DMS 273 (cell line): ENCODE measurements around the gene APLP2.
"Not testable (repeated sequence)": the region's sequence is repeated elsewhere in the genome, so short reads cannot be mapped to it uniquely, and the experiment has no call there.

Experiments used
- DNase-seq: peaks from one replicate; lab custom pipeline; 2025; ENCODE audit not compliant: unreplicated experiment; lab: John Stamatoyannopoulos, UW

The APLP2 gene

DNA sequence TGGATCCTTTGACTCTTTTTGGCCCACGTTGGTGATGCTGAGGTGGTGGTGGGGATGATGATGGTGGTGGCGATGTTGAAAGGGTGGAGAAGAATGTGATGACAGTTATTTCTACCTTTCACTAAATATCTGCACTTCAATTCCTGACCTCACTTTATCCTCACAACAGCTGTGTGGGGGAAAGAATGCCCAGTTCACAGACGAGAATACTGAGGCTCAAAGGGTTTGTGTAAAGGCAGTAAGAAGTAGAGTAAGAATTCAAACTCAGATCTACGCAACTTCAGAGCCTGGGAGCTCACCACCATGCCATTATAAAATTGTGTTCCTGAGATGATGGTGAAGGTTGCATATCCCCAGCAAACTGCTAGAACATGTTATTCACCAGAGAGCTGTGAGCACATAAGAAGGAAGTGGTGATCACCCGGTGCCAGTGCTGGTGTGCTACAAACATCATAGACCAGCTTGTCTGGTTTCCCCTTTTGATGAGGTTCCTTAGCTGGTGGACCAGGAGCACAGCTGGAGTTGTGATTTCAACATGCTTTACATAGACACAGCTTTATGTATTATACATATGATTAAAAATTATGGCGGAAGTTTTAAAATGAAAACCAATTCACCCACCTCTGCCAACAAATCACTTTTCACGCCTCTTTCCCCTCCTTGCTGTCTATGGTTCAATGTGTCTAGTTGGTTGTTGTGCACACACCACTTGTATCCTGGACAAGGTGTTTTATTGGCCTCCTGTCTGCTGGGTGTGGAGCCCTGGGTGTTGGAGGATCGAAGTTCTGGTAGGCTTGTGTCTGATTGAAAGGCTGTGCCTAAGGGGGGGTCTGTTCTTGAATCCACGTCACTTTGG lies 96.1 kb downstream of the APLP2 start:
- DNase-seq, result no peak

DNA sequence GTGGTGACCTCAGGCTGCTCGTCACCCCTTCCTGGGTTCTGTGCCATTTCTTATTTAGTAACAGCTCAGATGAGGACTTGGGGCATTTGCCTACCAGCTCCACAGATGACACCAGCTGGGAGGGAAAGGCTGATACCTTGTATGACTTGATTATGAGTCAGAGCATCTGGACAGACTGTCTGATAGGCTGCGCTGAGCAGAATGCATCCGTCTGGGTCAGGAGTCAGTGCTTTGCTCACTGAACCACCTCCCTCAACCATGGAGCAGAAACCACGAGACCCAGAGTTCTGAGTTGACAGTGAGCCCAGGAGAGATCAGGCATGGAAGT lies 96.7 kb downstream of the APLP2 start:
- peak; percentile 85 for DNase-seq

DNA sequence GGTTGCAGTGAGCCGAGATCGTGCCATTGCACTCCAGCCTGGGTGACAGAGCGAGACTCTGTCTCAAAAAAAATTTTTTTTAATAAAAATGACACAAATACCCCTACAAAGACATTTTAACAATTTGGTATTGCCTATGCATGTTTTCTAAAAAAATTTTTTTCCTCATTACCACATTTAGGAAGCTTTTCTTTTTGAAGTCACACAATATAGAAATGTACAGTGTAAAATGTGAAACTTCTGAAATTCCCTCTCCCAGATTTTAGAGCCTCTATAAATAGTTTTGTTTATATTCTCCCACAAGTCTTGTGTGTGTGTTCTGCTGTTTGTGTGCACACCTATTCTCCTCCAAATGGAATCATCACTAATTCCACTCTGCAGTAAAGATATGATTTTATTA lies 97.5 kb downstream of the APLP2 start:
- DNase-seq, result no peak

DNA sequence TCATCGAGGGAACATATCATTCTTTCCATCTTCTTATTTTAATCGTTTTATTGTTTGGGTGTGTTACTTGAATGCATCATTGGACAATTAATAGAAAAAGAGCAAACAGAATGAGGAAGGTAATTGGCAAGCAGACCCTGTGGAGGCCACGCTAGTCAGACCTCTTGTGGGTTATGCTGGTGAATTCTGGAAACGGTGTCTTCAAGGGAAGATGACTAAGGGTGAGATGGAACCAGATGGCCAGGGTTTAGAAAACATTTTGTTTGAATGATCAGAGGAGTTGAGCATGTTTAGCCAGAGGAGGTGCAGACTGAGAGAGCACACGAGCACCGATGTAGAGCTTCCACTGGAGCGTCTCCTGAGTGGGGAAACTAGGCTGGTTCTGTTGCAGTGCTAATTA lies 98.4 kb downstream of the APLP2 start:
- DNase-seq, result no peak

DNA sequence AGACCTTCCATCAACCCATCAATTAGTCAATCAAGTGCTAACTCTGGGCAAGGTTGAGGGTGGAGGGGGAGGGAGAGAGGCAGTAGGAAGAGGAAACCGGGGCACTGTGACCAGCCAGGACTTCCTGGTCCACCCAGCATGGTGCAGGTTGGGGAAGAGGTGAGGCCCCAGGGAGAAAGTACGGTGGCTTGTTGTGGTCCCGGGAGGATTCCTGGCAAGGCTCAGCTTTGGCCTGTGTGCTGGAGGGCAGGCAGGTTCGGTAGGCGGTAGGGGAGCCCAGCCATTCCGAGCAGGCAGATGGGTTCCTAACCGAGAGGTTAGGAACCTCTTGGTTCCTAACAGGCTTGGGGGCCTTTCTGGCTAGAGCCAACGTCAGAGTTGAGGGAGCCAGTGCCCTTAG lies 100.7 kb downstream of the APLP2 start:
- no peak for DNase-seq

DNA sequence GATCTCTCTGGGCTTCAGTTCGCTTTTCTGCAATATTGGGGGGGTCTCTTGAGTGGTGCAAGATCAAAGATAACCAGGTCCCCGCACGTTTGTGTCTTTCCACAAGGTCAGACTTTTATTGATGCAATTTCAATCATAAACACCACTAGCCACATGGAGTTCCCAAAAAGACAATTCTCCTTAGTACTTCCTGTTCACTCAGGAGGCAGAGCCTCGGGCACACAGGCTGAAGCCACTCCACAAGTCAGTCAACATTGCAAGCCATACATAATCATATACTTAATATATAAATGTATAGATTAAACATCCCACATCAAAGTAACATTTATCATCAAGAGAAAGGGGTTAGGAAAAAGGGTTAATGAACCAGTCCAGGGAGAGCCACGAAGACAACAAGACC lies 101.8 kb downstream of the APLP2 start:
- no peak for DNase-seq

DNA sequence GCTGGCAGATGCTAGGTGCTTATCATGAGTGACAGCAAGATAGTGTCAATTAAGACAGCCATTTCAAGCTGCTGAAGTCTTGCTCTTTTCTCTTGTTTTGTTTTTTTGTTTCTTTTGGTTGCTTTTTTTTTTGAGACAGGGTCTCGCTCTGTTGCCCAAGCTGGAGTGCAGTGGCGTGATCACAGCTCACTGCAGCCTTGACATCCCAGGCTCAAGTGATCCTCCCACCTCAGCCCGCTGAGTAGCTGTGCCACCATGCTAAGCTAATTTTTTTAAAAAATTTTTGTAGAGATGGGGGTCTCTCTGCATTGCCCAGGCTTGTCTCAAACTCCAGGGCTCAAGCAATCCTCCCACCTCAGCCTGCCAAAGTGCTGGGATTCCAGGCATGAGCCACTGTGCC lies 102.3 kb downstream of the APLP2 start:
- not testable (repeated sequence) for DNase-seq

DNA sequence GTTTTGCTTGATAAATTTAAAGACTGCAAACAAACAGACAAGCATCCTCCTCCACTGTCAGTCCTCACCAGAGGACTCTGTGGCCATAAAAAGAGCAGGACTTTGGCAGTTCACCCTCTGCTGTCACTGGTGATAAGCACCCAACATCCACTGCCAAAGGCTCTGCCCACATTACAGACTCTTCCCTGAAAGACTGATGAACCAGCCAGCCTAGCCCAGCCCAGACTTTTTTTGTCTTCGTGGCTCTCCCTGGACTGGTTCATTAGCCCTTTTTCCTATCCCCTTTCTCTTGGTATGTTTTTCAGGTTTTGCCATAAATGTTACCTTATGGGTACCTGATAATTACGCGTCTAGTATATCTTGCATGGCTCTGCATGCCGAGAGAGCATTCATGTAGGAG lies 104.9 kb downstream of the APLP2 start:
- no peak for DNase-seq

DNA sequence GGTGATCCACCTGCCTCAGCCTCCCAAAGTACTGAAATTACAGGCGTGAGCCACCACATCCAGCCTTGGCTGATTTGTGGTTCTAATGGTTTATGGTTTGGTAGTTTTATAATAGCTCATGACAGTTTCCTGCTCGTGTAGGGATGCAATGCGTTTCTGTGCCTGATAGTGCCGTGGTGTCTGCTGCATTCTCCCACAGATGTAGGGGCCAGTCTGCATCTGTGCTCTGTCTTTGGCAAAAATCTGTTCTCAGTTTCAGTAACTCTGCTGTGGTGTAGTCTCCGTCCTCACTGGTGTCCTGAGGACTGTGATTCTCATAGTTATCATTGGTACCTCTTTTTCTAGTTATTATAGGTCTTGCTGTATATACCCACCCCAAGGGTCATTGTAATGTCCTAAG lies 106.2 kb downstream of the APLP2 start:
- no peak for DNase-seq

DNA sequence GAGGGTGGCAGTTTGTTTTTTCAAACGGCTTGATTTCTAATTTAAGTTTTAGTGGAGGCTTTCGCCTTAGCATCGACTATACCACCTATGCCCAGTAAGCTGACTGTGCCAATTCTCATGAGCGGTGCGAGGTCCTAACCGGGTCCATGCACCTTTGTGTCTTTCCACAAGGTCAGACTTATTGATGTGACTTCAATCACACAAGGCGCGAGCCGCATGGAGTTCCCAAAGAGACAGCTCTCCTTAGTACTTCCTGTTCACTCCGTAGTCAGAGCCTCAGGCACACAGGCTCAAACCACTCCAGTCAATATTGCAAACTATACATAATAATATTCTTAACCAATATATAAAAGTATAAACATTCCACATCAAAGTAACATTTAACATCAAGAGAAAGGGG lies 108.1 kb downstream of the APLP2 start:
- DNase-seq, result no peak

DNA sequence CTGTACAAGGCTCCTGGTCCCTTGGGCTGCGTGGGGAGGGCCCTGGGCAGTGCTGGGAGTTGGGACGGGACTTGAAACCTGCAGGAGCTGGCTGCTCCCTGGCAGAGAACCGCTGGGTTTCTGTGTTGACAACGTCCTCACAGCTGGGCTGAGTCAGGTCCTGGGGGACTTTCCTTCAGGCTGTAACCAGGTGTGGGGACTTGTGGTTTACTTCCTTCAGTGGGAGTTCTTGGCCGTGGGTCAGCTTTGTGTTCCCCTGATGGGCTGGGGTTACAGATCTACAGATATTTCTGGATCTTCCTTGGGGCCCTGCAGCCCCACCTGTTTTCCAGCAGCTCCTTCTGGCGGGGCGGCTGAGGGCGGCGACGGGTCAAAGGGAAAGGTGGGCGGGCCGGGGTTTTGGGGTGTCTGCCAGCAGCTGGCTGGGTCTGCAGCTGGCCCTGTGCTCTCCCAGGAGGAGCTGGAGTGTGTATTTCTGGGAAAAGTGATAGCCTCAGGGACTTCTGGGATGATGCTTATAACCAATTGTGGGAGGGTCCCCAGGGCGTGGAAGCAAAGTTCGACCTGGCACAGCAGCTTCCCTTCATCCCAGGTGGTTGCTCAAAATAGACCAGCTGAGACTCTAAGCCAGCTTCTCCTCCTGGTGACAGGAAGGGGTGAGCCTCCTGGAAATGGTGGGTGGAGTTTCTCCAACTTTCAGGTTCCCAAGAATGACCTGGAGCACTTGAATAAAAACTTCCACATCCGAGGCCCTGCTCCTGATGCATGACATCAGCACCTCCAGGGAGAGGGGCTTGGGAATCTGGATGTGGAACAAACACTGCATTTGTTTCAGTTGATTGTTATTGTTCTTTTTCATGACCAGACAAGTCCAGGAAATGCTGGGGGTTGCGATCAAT lies 109.0 kb downstream of the APLP2 start:
- peak; percentile 38 for DNase-seq

DNA sequence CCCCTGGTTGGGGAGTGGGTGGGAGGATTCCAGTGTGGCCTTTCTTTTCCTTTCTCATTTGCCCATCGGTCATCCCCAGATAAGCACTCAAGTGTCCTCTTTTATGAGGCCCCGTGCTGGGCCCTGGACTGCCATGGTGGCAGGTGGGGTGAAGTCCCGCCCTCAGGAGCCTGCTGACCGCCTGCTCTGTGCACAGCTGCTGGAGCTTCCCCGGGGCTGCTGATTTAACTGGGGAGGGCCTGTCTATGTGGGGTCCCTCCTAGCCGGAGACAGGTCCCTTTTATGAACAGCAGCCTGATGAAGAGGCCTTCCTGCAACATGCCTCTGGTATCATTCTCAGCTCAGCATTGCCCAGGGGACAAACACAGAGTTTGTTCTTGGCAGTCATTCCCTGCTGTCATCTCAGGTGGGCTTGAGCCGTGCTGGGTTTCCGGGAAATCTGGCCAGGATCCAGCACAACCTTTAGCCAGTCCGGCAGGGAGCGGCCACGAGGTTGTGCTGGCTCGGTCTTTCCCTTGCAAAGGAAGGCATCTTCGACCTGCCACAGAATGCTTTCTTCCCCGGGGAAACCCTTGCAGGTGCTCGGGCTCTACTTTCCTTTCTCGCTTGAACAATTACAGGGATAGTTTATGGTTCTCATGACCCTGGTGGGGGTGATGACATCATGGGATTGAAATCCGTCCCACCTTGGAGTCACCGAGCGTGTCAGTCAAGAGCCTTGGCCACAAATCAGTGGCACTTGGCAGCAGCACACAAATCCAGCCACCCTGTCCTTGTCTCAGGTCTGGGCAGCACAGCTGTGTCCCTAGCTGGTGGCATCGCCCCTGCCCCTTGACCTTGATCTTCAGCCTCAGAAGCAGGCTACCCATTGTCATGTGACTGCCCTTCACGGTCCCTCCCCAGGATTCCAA lies 110.0 kb downstream of the APLP2 start:
- DNase-seq, result no peak

DNA sequence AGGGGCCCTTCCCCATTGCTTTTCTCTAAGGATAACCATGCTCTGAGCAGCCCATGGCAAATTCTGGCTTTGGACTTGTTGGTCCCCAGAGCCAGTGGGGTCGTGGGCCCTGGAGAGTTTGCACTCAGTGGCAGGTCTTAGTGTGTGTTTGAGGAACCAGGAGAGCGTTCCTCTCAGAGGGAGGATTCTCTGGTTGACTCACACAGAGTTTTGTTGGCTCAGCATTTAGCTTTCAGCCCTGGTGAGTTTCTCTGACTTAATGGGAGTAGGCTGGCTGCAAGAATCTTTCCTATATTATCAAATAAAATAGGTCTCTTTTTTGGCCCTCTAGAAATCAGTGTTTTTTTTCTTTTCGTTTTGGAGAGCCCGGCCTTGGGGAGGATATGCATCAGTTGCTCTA lies 110.8 kb downstream of the APLP2 start:
- no peak for DNase-seq

DNA sequence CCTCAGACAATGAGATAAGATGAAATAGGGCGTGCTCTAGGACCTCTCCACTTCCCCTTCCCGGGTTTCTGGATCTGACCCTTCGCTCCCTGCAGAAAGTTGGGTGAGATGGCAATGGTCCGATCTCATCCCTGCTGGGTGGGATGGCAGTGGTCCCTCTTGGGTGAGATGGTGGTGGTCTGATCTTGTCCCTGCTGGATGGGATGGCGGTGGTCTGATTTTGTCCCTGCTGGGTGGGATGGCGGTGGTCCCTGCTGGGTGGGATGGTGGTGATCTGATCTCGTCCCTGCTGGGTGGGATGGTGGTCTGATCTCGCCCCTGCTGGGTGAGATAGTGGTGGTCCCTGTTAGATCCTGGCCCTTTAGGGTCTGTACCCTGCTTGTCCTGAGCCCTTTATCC lies 111.2 kb downstream of the APLP2 start:
- DNase-seq, result no peak

DNA sequence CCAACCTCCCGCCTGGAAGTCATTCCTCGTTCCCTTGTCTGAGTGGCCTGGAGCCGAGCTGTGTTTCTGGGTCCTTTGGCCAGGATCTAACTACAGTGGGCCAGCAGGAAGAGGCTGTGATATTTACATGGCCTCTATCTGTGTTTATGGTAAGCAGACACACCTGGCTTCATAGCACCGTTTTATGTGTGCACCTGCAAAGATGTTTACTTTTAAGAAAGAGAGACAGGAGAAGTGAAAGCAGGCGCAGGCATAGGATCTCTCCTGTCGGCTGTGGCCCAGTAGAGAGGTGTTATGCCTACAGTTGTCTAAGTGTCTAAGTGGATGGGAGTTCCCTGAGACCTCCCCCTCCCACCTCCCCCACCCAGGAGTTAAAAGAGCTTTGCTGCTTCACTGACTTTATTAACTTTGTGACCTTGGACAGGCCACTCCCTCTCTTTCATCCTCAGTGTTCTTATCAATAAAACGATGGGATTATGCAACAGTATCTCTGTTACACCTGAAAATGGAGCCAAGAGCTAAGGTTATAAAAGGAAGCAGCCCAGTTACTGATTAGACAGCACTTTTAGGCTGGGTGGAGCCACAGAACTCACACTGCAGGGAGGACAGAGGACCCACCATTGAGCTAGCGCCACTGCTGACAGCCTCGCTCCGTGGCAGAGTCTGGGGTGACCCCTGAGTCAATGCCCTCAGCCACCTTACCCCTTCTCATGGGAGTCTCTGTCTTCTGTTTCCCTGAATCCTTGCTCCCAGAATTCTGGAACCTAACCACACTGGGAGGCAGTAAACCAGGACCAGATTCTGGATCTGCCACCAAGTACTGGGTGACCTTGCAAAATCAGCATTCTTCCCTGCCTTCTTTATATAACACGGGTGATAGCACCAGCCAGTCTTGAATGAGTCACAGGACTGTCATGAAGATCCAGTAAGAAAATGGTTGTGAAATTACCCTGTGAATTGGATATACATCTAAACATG lies 111.9 kb downstream of the APLP2 start:
- DNase-seq, result no peak

DNA sequence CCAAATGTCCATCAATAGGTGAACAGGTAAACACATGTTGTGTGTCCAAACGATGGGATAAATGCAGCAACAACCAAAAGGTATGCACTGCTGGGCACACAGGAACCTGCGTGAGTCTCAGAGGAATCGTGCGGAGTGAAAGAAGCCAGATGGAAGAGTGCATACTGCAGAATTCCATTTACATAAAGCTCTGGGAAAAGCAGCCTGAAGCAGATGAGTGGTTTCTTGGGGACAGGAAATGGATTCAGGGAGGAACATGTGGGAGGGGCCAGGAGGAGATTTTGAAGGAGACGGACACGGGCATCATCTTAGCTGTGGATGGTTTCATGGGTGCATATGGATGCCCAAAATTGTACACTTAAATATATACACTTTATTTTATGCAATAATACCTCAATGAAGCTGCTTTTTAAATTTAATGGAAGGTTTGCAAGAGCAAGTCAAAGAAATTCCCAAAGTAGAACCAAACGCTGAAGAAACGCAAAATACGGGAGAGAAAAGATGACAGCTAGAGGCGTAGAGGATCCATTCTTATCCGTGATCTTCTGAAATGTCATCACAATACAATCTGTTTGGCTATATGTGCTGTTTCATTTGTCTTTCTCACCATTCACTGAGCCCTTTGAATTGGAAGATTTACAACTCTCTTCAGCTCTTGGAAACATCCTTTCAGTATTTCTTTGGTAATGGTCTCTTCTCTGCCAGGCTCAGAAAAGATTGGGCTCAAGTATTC lies 114.3 kb downstream of the APLP2 start:
- DNase-seq, result peak; percentile 60

DNA sequence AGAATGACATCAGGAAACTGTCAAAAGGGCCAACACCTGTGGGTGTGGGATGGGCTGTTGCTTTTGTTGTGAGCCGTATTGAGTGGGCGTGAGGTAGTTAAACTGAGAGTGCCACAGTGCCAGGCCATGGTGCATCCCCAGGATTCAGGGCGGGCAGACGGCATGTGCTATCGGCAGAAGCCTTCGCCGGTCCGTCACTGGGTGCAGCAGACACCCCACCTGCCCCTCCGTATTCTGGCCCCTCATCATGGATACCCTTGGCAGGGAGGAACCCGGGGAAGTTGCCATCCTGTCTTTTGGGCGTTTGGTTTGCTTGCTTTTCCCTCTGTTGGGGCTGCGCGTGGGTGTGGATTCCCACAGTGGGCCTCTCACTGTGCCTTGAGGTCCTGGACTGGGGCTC lies 117.4 kb downstream of the APLP2 start:
- DNase-seq, result no peak

DNA sequence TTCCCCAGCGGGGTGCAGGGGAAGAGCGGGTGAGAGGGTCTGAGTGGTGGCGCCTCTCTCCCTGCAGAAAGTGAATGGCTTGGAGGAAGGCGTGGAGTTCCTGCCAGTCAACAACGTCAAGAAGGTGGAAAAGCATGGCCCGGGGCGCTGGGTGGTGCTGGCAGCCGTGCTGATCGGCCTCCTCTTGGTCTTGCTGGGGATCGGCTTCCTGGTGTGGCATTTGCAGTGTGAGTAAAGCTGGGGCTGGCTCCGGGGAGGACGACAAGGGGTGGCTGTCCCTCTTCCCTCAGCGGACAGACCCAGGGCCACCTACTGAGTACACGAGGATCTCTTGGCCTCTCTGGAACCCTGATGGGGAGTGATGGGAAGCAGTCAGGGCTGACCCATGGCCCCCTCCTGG lies 118.4 kb downstream of the APLP2 start:
- no peak for DNase-seq

DNA sequence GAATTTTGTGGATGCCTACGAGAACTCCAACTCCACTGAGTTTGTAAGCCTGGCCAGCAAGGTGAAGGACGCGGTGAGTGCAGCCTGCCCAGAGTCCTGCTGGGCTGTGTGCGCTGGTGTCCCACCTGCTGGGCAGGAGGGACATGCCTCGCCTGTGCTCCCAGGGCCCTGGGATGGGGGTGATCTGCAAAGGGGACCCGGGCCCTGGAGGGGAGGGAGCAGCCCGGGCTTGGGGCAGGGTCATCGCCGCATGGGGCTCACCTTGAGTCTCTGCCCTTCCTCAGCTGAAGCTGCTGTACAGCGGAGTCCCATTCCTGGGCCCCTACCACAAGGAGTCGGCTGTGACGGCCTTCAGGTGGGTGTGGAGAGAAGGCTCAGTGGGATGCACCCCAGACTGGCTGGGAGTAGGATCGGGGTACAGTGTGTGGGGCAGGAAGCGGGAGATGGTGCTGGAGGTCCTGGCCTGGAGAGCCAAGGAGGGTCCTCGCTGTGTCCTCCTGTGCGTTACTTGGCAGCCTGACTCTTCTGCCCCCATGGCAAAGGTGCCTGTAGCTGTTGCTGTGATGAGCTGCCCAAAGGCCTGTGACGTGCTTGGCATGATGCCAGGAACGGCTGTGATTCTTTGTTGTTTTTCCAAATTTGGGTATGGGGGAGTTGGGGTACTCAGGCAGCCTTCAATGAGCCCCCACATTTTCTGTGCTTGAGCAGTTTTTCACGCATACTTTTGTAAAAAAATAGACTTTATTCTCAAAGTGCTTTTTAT lies 119.1 kb downstream of the APLP2 start:
- DNase-seq, result no peak
